Large intestine (tissue), 3 donors: Measurements from ENCODE around the gene WDR88. TPM values are rescaled to one million over a fixed set of nuclear protein-coding genes. Genes with fewer than 3 reads are reported as not detected.
"Not testable (repeated sequence)": the region's sequence is repeated elsewhere in the genome, so short reads cannot be mapped to it uniquely, and the experiment has no call there.

Source experiments
- DNase-seq, 2 donors: peaks; one replicate each; pipeline versions ENCODE4 v3.0.0 to v3.0.0-alpha.2; 2013
- H3K27ac ChIP-seq: one replicate; pipeline ENCODE4 v1.5.1; 2013; ENCODE audit warnings: low read length
- H3K27me3 ChIP-seq: 2 replicates; pipeline ENCODE4 v1.6.1; 2013; ENCODE audit warnings: low read length; ENCODE audit not compliant: control insufficient read depth, insufficient read depth
- H3K36me3 ChIP-seq: 2 replicates; pipeline ENCODE4 v1.6.1; 2013; ENCODE audit warnings: low read length; ENCODE audit not compliant: control insufficient read depth, insufficient read depth
- H3K4me1 ChIP-seq: one replicate; pipeline ENCODE4 v1.6.1; 2013; ENCODE audit warnings: low read length; ENCODE audit not compliant: control insufficient read depth, insufficient read depth
- H3K4me3 ChIP-seq: one replicate; pipeline ENCODE4 v1.5.1; 2013; ENCODE audit warnings: low read length
- H3K9me3 ChIP-seq: one replicate; pipeline ENCODE4 v1.6.1; 2013; ENCODE audit warnings: mild to moderate bottlenecking, low read depth, low read length, moderate library complexity; ENCODE audit not compliant: control insufficient read depth
- WGBS: methylation state at CpG from one replicate; pipeline ENCODE4 v1.1.5; 2013; ENCODE audit warnings: low lambda C conversion rate; ENCODE audit not compliant: insufficient coverage; 5-methylcytosine and 5-hydroxymethylcytosine counted together
- polyA plus RNA-seq: library from polyadenylated mRNA; unstranded; fragments of 120-200 nt; gene quantifications from one replicate; pipeline ENCODE4 v1.2.1, GENCODE V29; 2013

WDR88 gene
- polyA plus RNA-seq, 1 donor: 0.54 TPM

- DNase-seq: no peak
- no peaks in the 10 kb centered on the region for H3K27me3 ChIP-seq
- no peak overlapping the region for H3K27ac ChIP-seq
- no peak overlapping the region for H3K4me3 ChIP-seq
- no CpG with 5 or more reads among the region's 11 CpGs for WGBS
- no peaks in the 10 kb centered on the region for H3K4me1 ChIP-seq
- H3K36me3 ChIP-seq: no peaks in the 10 kb centered on the region
- H3K9me3 ChIP-seq: no peaks in the 10 kb centered on the region
Observed at GRCh38 chr19:33186431-33187182, 54.7 kb downstream of the WDR88 start.

DNA sequence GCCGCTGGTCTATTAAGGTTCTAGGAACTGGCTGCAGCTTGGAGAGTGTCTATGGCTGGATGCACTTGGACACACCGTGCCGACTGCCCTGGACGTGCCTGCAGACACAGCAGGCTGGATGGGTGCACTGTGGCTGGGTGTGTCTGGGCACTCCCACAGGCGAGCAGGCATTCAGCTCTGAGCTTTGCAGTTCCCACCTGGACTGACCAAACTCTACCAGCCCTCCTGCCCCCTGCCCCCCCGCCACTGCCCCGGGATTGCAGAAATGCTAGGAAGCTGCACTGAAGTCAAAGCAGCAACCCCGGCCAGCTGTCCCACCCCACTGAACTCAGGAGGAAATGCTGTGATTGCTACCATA is 55.2 kb downstream of the WDR88 start:
- Histone ChIP-seq H3K36me3 (no peaks in the 10 kb centered on the region), H3K9me3 (no peaks in the 10 kb centered on the region), H3K27me3 (no peaks in the 10 kb centered on the region), H3K4me3 (no peak overlapping the region), H3K4me1 (no peaks in the 10 kb centered on the region), H3K27ac (no peak overlapping the region)
- no peak for DNase-seq
- WGBS: no CpG with 5 or more reads among the region's 8 CpGs

GRCh38 chr19:33189453-33189852 is 57.5 kb downstream of the WDR88 start:
- DNase-seq: no peak
- Histone ChIP-seq H3K27ac (no peak overlapping the region), H3K9me3 (no peaks in the 10 kb centered on the region), H3K4me3 (no peak overlapping the region), H3K4me1 (peaks cover 4% of the 10 kb centered on the region), H3K36me3 (no peaks in the 10 kb centered on the region), H3K27me3 (no peaks in the 10 kb centered on the region)
- no CpG with 5 or more reads among the region's 1 CpG for WGBS

GRCh38 chr19:33191092-33191491 is 59.2 kb downstream of the WDR88 start:
- H3K36me3 ChIP-seq, H3K9me3 ChIP-seq, H3K4me3 ChIP-seq, H3K4me1 ChIP-seq, H3K27me3 ChIP-seq, DNase-seq, H3K27ac ChIP-seq: not testable (repeated sequence)
- WGBS: no CpG with 5 or more reads among the region's 4 CpGs

- Histone ChIP-seq H3K27me3 (no peaks in the 10 kb centered on the region), H3K36me3 (peaks cover 1% of the 10 kb centered on the region), H3K4me3 (no peak overlapping the region), H3K9me3 (no peaks in the 10 kb centered on the region), H3K27ac (no peak overlapping the region), H3K4me1 (peaks cover 10% of the 10 kb centered on the region)
- WGBS: no CpG with 5 or more reads among the region's 6 CpGs
- no peak for DNase-seq
Observed at GRCh38 chr19:33191501-33191900, 59.6 kb downstream of the WDR88 start.

- Histone ChIP-seq H3K27ac (no peak overlapping the region), H3K9me3 (no peaks in the 10 kb centered on the region), H3K4me3 (no peak overlapping the region), H3K27me3 (no peaks in the 10 kb centered on the region), H3K36me3 (peaks cover 6% of the 10 kb centered on the region), H3K4me1 (peaks cover 10% of the 10 kb centered on the region)
- DNase-seq: no peak
- no CpG with 5 or more reads among the region's 7 CpGs for WGBS
Observed at GRCh38 chr19:33192010-33192409, 60.1 kb downstream of the WDR88 start.

DNA sequence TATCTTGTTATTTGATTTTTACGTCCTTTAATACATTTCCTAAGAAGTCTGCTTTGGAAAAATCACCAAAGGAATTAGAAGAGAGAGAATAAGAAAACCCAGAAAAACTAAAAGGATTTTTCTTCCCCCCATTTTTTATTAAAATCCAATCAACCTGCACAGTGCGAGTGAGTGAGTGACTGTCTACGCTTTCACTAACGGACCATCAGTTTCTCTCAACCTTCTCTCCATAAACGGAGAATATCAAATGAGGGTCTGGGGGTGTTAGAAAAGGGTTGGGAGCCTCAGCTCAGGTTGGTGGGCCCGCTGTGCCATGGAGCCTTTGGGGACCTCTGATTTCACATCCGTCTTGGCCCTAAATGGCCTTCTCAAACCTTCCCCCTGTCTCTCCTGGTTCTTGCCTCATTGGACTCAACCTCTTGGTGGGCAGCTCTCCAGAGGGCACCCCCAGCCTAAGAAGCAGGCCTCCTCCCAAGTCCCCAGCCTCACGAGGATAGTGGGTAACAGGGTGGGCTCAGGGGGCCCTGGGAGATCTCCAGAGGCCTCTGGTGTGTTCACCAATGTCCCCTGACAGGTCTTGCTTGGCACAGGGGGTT is 61.5 kb downstream of the WDR88 start:
- DNase-seq: peak in 1 of 2 donors; percentile 36
- H3K36me3 ChIP-seq: peaks cover 16% of the 10 kb centered on the region
- H3K4me1 ChIP-seq: peaks cover 17% of the 10 kb centered on the region
- H3K9me3 ChIP-seq: no peaks in the 10 kb centered on the region
- H3K27ac ChIP-seq: no peak overlapping the region
- H3K4me3 ChIP-seq: peak overlapping the region; percentile 33
- WGBS: 100% methylated on average over 1 of the region's 8 CpGs
- no peaks in the 10 kb centered on the region for H3K27me3 ChIP-seq

DNA sequence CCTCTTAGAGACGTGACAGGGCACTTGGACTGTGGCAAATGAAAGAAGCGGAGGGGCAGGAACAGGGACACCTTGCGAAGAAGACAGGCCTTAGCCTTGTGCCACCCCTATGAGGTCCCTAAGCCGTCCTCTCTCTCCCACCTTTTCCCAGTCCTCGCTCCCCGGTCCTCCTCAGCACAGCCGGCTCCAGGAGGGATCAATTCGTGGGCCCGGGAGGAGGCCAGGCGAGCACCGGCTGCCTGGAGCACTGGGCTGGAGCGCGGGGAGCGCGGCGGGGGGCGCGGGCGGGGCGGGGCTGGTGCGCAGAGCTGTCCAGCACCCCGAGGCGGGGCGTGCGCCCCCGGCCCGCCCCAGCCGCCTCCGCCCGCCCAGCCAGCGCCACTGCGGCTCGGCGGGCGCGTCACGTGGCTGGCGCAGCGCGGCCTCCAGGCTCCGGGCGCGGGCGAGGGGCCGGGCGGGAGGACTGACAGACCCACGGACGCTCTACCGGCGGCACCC is 62.0 kb downstream of the WDR88 start, which contains the start of gene LRP3:
LRP3 (plus strand) TSS at position 466 of the 498 bp plus-strand sequence. CDS start 456 bp downstream, outside the sequence.
- Histone ChIP-seq H3K4me1 (peaks cover 17% of the 10 kb centered on the region), H3K9me3 (no peaks in the 10 kb centered on the region), H3K4me3 (peak within 1 kb of the TSS; percentile 66), H3K36me3 (peaks cover 22% of the 10 kb centered on the region), H3K27ac (peak within 1 kb of the TSS; percentile 55), H3K27me3 (no peaks in the 10 kb centered on the region)
- peak in 1 of 2 donors; percentile 66 for DNase-seq
- no CpG with 5 or more reads among the region's 50 CpGs for WGBS

GRCh38 chr19:33194532-33194885 is 62.6 kb downstream of the WDR88 start:
- Histone ChIP-seq H3K36me3 (peaks cover 25% of the 10 kb centered on the region), H3K4me3 (peak overlapping the region; percentile 66), H3K9me3 (no peaks in the 10 kb centered on the region), H3K4me1 (peaks cover 18% of the 10 kb centered on the region), H3K27me3 (no peaks in the 10 kb centered on the region), H3K27ac (no peak overlapping the region)
- whole genome bisulfite sequencing: no CpG with 5 or more reads among the region's 57 CpGs
- DNase-seq: no peak

DNA sequence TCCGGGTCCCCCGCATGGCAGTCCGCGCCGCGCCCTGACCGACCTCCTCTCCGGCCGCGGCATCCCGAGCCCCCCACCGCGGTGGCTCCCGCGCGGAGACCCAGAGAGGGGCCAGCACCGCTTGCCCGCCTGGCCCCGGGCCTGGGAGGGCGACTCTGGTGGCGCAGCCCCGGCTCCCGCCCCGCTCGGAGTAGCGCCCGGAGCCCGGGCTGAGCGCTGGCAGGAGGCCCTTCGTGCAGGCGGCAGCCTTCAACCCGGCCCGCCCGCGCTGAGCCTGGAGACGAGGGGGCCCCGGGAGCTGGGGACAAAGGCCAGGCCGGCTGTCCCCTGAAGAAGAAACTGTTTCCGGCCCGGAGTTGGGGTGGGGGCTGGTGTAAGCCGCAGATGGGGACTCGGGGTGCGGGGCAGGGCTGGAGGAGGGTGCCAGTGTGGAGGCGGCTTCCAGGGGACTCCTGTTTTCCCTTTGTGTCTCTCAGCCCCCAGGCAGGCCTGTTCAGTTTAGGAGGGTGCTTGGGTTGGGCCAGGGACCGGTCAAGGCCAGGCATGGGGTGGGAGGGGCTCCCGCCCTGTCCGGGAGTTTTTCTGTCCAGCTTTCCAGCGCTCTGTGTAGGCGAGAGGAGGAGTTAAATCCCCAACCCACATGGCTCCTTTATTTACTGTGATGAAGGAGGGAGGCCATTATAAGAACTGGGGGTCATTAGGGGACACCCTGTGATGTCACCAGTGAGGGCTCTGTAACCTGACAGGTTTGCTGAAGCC is 63.2 kb downstream of the WDR88 start:
- H3K4me1 ChIP-seq: peaks cover 21% of the 10 kb centered on the region
- H3K9me3 ChIP-seq: no peaks in the 10 kb centered on the region
- H3K36me3 ChIP-seq: peaks cover 27% of the 10 kb centered on the region
- H3K27ac ChIP-seq: peak overlapping the region; percentile 55
- H3K27me3 ChIP-seq: no peaks in the 10 kb centered on the region
- WGBS: no CpG with 5 or more reads among the region's 49 CpGs
- peak; percentile 48 to 77 for DNase-seq
- H3K4me3 ChIP-seq: peak overlapping the region; percentile 66
